Endothelial cell of umbilical vein (primary cell): ENCODE measurements around the gene DPP6. TPM values are rescaled to one million over a fixed set of nuclear protein-coding genes. Genes with fewer than 3 reads are reported as not detected.

ENCODE experiments used
- BruUV-seq: library from RNA; stranded (reverse); fragments of 400-500 nt; replicated peaks from 2 replicates; lab custom pipeline; 2021; lab: Mats Ljungman, UMichigan
- CTCF ChIA-PET: fragments of 300-600, 350-600 bp; sonication (Branson Sonifier 250); formaldehyde crosslinking; loops from one replicate; lab custom pipeline; 2021; ENCODE audit warnings: antibody characterized with exemption, inconsistent platforms; lab: Charles Lee
- POLR2A ChIA-PET: fragments of 300-600, 350-600 bp; sonication (Branson Sonifier 250); formaldehyde crosslinking; loops from one replicate; lab custom pipeline; 2021; ENCODE audit warnings: antibody characterized with exemption, inconsistent platforms; lab: Charles Lee
- DNase-seq: peaks from one replicate; pipeline ENCODE4 v3.0.0-alpha.2; 2011; ENCODE audit warnings: low read depth, low spot score
- FAIRE-seq: peaks from 2 replicates; lab custom pipeline; 2011; peaks lifted over from hg19 to GRCh38; lab: Jason Lieb, UNC
- H2AFZ ChIP-seq: 2 replicates; pipeline ENCODE4 v1.6.0; 2012; ENCODE audit warnings: low read depth, low read length, control low read depth, inconsistent platforms
- H3K27ac ChIP-seq: 2 replicates; pipeline ENCODE4 v1.5.1; 2011; ENCODE audit warnings: low read depth, mild to moderate bottlenecking, control low read depth, low read length, moderate library complexity; ENCODE audit not compliant: insufficient read depth
- H3K27me3 ChIP-seq, 2 experiments: 2 replicates each; pipeline versions ENCODE4 v1.6.0 to v1.6.1; 2011; ENCODE audit warnings: low read length in 2 of 2, mixed read lengths in 1 of 2; ENCODE audit not compliant: control insufficient read depth in 2 of 2, insufficient read depth in 2 of 2
- H3K36me3 ChIP-seq, 2 experiments: 2 replicates in 1 of 2; 3 replicates in 1 of 2; pipeline ENCODE4 v1.5.1; 2011; ENCODE audit warnings: low read length in 2 of 2, mild to moderate bottlenecking in 1 of 2, moderate library complexity in 1 of 2; ENCODE audit not compliant: control insufficient read depth in 2 of 2, insufficient read depth in 2 of 2; ENCODE audit errors: extremely low read depth in 1 of 2
- H3K4me1 ChIP-seq: 3 replicates; pipeline ENCODE4 v1.5.1; 2011; ENCODE audit warnings: mild to moderate bottlenecking, low read length; ENCODE audit not compliant: control insufficient read depth, insufficient read depth; ENCODE audit errors: extremely low read depth
- H3K4me2 ChIP-seq: 2 replicates; pipeline ENCODE4 v1.6.1; 2011; ENCODE audit warnings: low read length, control low read depth, mixed read lengths; ENCODE audit not compliant: insufficient read depth
- H3K4me3 ChIP-seq, 3 experiments: fragments of 200-600 bp in 1 of 3; sonication (generic), shearing (Covaris generic) in 1 of 3; replicated peaks in 1 of 3; 2 replicates each; pipeline ENCODE4 v1.5.1; 2011 to 2016; ENCODE audit warnings: control low read depth in 3 of 3, low read length in 3 of 3, mild to moderate bottlenecking in 2 of 3, inconsistent platforms in 1 of 3, low read depth in 1 of 3, moderate library complexity in 1 of 3; ENCODE audit not compliant: insufficient read depth in 1 of 3
- H3K79me2 ChIP-seq: 2 replicates; pipeline ENCODE4 v1.6.0; 2012; ENCODE audit warnings: low read length, inconsistent platforms; ENCODE audit not compliant: control insufficient read depth, insufficient read depth
- H3K9ac ChIP-seq: replicated peaks from 2 replicates; pipeline ENCODE3; 2011; ENCODE audit warnings: low read length, control low read depth; ENCODE audit not compliant: insufficient read depth; ENCODE audit errors: extremely low read depth
- H3K9me1 ChIP-seq: replicated peaks from 3 replicates; pipeline ENCODE4 v1.6.0; 2011; ENCODE audit warnings: mild to moderate bottlenecking, low read length; ENCODE audit not compliant: control insufficient read depth, insufficient read depth; ENCODE audit errors: extremely low read depth
- H3K9me3 ChIP-seq: replicated peaks from 2 replicates; pipeline ENCODE4 v1.5.1; 2012; ENCODE audit warnings: low read length, inconsistent platforms; ENCODE audit not compliant: control insufficient read depth, insufficient read depth
- H4K20me1 ChIP-seq: replicated peaks from 2 replicates; pipeline ENCODE3; 2011; ENCODE audit warnings: mild to moderate bottlenecking, low read length; ENCODE audit not compliant: control insufficient read depth, insufficient read depth; ENCODE audit errors: extremely low read depth
- FOS ChIP-seq: IDR thresholded peaks from 2 replicates; pipeline ENCODE4 v1.6.1; 2011; ENCODE audit warnings: mild to moderate bottlenecking, low read length, moderate library complexity, borderline replicate concordance; ENCODE audit not compliant: insufficient read depth
- GATA2 ChIP-seq: IDR thresholded peaks from 2 replicates; pipeline ENCODE4 v1.7.0; 2011; ENCODE audit warnings: low read depth, mild to moderate bottlenecking, moderate library complexity, mixed read lengths, low read length; ENCODE audit not compliant: insufficient read length, insufficient read depth
- JUN ChIP-seq: IDR thresholded peaks from 2 replicates; pipeline ENCODE4 v1.6.1; 2011; ENCODE audit warnings: borderline replicate concordance, low read depth; ENCODE audit not compliant: insufficient read length, insufficient read depth
- MYC ChIP-seq: IDR thresholded peaks from one replicate; pipeline ENCODE4 v1.6.1; 2011; ENCODE audit warnings: mild to moderate bottlenecking, low read depth, low read length
- POLR2A ChIP-seq: IDR thresholded peaks from 2 replicates; pipeline ENCODE4 v1.6.1; 2012; ENCODE audit warnings: low read depth, mild to moderate bottlenecking, control low read depth, low read length
- POLR2AphosphoS5 ChIP-seq: IDR thresholded peaks from 2 replicates; pipeline ENCODE4 v1.6.1; 2012; ENCODE audit warnings: low read depth, mild to moderate bottlenecking, control low read depth, low read length, moderate library complexity; ENCODE audit not compliant: insufficient read depth
- dilution Hi-C: fragments of 300-500 bp; cut with MboI; formaldehyde crosslinking; loops from one replicate; pipeline ENCODE4 v1.15.0; 2019; ENCODE audit warnings: low sequenced_read_pairs; ENCODE audit not compliant: extremely low pct_ligation_motif_present
- intact Hi-C: fragments of 100-400 bp; cut with micrococcal nuclease; formaldehyde crosslinking; loops from one replicate; pipeline ENCODE4 v1.10.0; 2022
- polyA plus RNA-seq, 4 experiments: library from polyadenylated mRNA; depleted of rRNA in 3 of 4; stranded (reverse) in 3 of 4; unstranded in 1 of 4; fragments of >200 nt; gene quantifications; 2 replicates each; pipeline versions ENCODE4 v1.2.1 to v1.2.3, GENCODE V29; 2011 to 2012; ENCODE audit warnings: missing spikeins in 1 of 4
- total RNA-seq: library from RNA; stranded (reverse); gene quantifications from 2 replicates; pipeline ENCODE4 v1.2.3, GENCODE V29; 2021
- TF ChIP-seq, protein P1 (sequence below), 2 donors: IDR thresholded peaks; 1 replicate in 1 of 2; 2 replicates in 1 of 2; pipeline ENCODE4 v1.5.1; 2011; ENCODE audit warnings: low read length in 2 of 2, mild to moderate bottlenecking in 2 of 2, moderate library complexity in 2 of 2, control low read depth in 1 of 2, inconsistent platforms in 1 of 2, low read depth in 1 of 2; ENCODE audit not compliant: insufficient read depth in 1 of 2; ENCODE audit errors: extremely low read depth in 1 of 2
- TF ChIP-seq, protein P2 (sequence below): IDR thresholded peaks from 2 replicates; pipeline ENCODE4 v1.6.1; 2011; ENCODE audit not compliant: insufficient read depth, insufficient read length

The DPP6 gene
- total and polyA plus RNA-seq, 2 donors (not counting 3 experiments of a cell fraction or from before 2014, with no cell fraction given): not detected

DNA sequence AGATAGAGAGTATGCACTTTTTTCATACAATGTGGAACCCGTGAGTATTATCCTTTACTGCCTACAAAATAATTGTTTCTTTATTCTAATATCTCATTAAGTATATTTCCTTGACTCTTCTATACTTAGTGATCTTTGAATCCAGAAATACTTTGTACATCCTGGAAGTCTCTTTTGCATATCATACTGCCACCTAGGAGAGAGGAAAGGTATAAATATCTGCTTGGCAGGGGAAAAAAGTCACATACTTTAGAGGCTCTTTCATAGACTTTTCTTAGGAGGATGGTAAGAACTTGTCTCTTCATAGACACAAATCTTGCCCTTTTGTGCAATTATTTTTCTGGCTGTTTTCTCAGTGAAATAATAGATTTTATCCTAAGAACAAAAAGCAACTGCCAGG, 514.7 kb downstream of the DPP6 start:
- no peaks in the 10 kb centered on the region for H3K79me2 ChIP-seq
- no peak for FAIRE-seq
- no peak overlapping the region for H3K27ac ChIP-seq
- ChIA-PET POLR2A (no interaction called here), CTCF (no interaction called here)
- H2AFZ ChIP-seq: no peak overlapping the region
- intact Hi-C loops: no loop called here
- no TSS peak for BruUV-seq
- H3K27me3 ChIP-seq: no peaks in the 10 kb centered on the region
- H3K9me1 ChIP-seq: no peaks in the 10 kb centered on the region
- H3K4me1 ChIP-seq: no peaks in the 10 kb centered on the region
- no peaks in the 10 kb centered on the region for H4K20me1 ChIP-seq
- H3K36me3 ChIP-seq: no peaks in the 10 kb centered on the region
- no peak for TF ChIP-seq MYC
- TF ChIP-seq FOS: no peak
- TF ChIP-seq POLR2AphosphoS5: no peak
- TF ChIP-seq JUN: no peak
- TF ChIP-seq, protein P1, sequence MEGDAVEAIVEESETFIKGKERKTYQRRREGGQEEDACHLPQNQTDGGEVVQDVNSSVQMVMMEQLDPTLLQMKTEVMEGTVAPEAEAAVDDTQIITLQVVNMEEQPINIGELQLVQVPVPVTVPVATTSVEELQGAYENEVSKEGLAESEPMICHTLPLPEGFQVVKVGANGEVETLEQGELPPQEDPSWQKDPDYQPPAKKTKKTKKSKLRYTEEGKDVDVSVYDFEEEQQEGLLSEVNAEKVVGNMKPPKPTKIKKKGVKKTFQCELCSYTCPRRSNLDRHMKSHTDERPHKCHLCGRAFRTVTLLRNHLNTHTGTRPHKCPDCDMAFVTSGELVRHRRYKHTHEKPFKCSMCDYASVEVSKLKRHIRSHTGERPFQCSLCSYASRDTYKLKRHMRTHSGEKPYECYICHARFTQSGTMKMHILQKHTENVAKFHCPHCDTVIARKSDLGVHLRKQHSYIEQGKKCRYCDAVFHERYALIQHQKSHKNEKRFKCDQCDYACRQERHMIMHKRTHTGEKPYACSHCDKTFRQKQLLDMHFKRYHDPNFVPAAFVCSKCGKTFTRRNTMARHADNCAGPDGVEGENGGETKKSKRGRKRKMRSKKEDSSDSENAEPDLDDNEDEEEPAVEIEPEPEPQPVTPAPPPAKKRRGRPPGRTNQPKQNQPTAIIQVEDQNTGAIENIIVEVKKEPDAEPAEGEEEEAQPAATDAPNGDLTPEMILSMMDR (IDR thresholded peaks at IDR 0.05; ENCODE audit: extremely low read depth in 1 of 2, insufficient read depth in 1 of 2, low read depth in 1 of 2, low read length in 2 of 2): no peak
- no peak for TF ChIP-seq POLR2A
- TF ChIP-seq, protein P2, sequence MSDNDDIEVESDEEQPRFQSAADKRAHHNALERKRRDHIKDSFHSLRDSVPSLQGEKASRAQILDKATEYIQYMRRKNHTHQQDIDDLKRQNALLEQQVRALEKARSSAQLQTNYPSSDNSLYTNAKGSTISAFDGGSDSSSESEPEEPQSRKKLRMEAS: no peak
- no peak for TF ChIP-seq GATA2
- peaks cover 2% of the 10 kb centered on the region for H3K9me3 ChIP-seq
- H3K4me2 ChIP-seq: no peak overlapping the region
- no peak overlapping the region for H3K9ac ChIP-seq
- no peak for DNase-seq
- dilution Hi-C loops: no loop called here
- no peak overlapping the region for H3K4me3 ChIP-seq
